OCI-LY1 (cell line): ENCODE results near the gene PTCH1.

Experiments
- H2AFZ ChIP-seq: fragments of 200-600 bp; sonication (generic), shearing (Covaris generic); 2 replicates; pipeline ENCODE4 v1.6.0; 2014; ENCODE audit warnings: antibody characterized with exemption, mild to moderate bottlenecking, low read length
- H3F3A ChIP-seq: fragments of 200-600 bp; sonication (generic), shearing (Covaris generic); 2 replicates; pipeline ENCODE4 v1.6.0; 2014; ENCODE audit warnings: mild to moderate bottlenecking, antibody characterized with exemption, low read length, moderate library complexity; ENCODE audit not compliant: insufficient read depth
- H3K27ac ChIP-seq: fragments of 200-600 bp; sonication (generic); 2 replicates; pipeline ENCODE4 v1.5.1; 2014; ENCODE audit warnings: low read length, mixed run types, mild to moderate bottlenecking, low read depth; ENCODE audit not compliant: poor library complexity, severe bottlenecking
- H3K27me3 ChIP-seq: fragments of 200-600 bp; sonication (generic); 2 replicates; pipeline ENCODE4 v1.6.0; 2014; ENCODE audit warnings: antibody characterized with exemption, mild to moderate bottlenecking, low read length, moderate library complexity; ENCODE audit not compliant: insufficient read depth
- H3K36me3 ChIP-seq: fragments of 200-600 bp; sonication (generic); 2 replicates; pipeline ENCODE4 v1.6.1; 2014; ENCODE audit warnings: mild to moderate bottlenecking, antibody characterized with exemption, low read length, moderate library complexity, mixed read lengths; ENCODE audit not compliant: insufficient read depth
- H3K4me1 ChIP-seq: fragments of 200-600 bp; sonication (generic); 2 replicates; pipeline ENCODE4 v1.5.1; 2014; ENCODE audit warnings: mild to moderate bottlenecking, low read length, moderate library complexity; ENCODE audit not compliant: insufficient read depth, severe bottlenecking
- H3K4me2 ChIP-seq: fragments of 200-600 bp; sonication (generic), shearing (Covaris generic); 2 replicates; pipeline ENCODE4 v1.6.1; 2014; ENCODE audit warnings: low read length
- H3K4me3 ChIP-seq: fragments of 200-600 bp; sonication (generic); 2 replicates; pipeline ENCODE4 v1.5.1; 2014; ENCODE audit warnings: low read length, low read depth, mild to moderate bottlenecking, mixed read lengths; ENCODE audit not compliant: poor library complexity, severe bottlenecking
- H3K79me2 ChIP-seq: fragments of 200-600 bp; shearing (Covaris generic); 2 replicates; pipeline ENCODE4 v1.6.1; 2016; ENCODE audit warnings: mixed run types, low read length, mixed read lengths; ENCODE audit not compliant: insufficient read depth
- H3K9ac ChIP-seq: fragments of 200-600 bp; sonication (generic), shearing (Covaris generic); 2 replicates; pipeline ENCODE4 v1.6.1; 2014; ENCODE audit warnings: mild to moderate bottlenecking, low read length, mixed read lengths
- H3K9me2 ChIP-seq: fragments of 200-600 bp; sonication (generic), shearing (Covaris generic); 2 replicates; pipeline ENCODE4 v1.6.1; 2014; ENCODE audit warnings: low read depth, mild to moderate bottlenecking, low read length, mixed read lengths
- H3K9me3 ChIP-seq: fragments of 200-600 bp; shearing (Covaris generic); 2 replicates; pipeline ENCODE4 v1.6.1; 2014; ENCODE audit warnings: low read length, mixed read lengths
- H4K20me1 ChIP-seq: fragments of 200-600 bp; sonication (generic), shearing (Covaris generic); 2 replicates; pipeline ENCODE4 v1.6.0; 2016; ENCODE audit warnings: mild to moderate bottlenecking, low read length; ENCODE audit not compliant: insufficient read depth
- EZH2 ChIP-seq: fragments of 200-600 bp; sonication (generic), shearing (Covaris generic); IDR thresholded peaks from 2 replicates; pipeline ENCODE4 v1.8.0; 2017; ENCODE audit warnings: borderline replicate concordance, mixed run types, mild to moderate bottlenecking, antibody characterized with exemption, low read length, moderate library complexity, mixed read lengths
- TF ChIP-seq, protein P1 (sequence below): fragments of 200-600 bp; sonication (generic), shearing (Covaris generic); IDR thresholded peaks from 2 replicates; pipeline ENCODE4 v1.5.1; 2017; ENCODE audit warnings: mild to moderate bottlenecking, antibody characterized with exemption, low read length, moderate library complexity, mixed read lengths

Gene PTCH1

DNA sequence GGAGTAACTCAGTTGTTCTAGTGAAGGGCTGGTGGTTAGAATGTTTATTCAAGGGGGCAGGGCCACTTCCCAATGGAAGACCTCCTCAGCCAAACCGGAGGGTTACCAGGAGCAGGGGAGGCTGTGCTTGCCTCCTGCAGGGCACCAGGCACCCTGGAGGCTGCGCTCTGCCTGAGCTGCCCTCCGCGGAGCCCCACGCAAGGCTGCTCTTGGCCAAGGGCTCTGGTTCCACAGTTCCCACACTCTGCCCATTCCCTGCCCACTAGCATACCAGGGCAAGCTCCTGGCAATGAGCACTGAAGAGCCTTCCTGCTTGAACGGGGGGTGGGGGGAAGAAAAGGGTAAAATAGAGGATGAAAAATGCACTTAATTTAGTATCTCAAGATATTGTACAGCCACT, 35.5 kb upstream of the PTCH1 start:
- Histone ChIP-seq H3K36me3 (no peaks in the 10 kb centered on the region), H3K27ac (no peak overlapping the region), H3K4me2 (no peak overlapping the region), H3K9me3 (no peaks in the 10 kb centered on the region), H3K27me3 (peaks cover 3% of the 10 kb centered on the region), H3F3A (no peaks in the 10 kb centered on the region), H3K4me3 (no peak overlapping the region), H3K79me2 (no peaks in the 10 kb centered on the region), H3K9ac (no peak overlapping the region), H2AFZ (no peak overlapping the region), H3K4me1 (no peaks in the 10 kb centered on the region), H4K20me1 (no peaks in the 10 kb centered on the region), H3K9me2 (no peaks in the 10 kb centered on the region)
- TF ChIP-seq, protein P1, sequence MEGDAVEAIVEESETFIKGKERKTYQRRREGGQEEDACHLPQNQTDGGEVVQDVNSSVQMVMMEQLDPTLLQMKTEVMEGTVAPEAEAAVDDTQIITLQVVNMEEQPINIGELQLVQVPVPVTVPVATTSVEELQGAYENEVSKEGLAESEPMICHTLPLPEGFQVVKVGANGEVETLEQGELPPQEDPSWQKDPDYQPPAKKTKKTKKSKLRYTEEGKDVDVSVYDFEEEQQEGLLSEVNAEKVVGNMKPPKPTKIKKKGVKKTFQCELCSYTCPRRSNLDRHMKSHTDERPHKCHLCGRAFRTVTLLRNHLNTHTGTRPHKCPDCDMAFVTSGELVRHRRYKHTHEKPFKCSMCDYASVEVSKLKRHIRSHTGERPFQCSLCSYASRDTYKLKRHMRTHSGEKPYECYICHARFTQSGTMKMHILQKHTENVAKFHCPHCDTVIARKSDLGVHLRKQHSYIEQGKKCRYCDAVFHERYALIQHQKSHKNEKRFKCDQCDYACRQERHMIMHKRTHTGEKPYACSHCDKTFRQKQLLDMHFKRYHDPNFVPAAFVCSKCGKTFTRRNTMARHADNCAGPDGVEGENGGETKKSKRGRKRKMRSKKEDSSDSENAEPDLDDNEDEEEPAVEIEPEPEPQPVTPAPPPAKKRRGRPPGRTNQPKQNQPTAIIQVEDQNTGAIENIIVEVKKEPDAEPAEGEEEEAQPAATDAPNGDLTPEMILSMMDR, result no peak
- no peak for TF ChIP-seq EZH2

- Histone ChIP-seq H3K36me3 (no peaks in the 10 kb centered on the region), H3K9me2 (no peaks in the 10 kb centered on the region), H2AFZ (no peak overlapping the region), H4K20me1 (no peaks in the 10 kb centered on the region), H3K9me3 (no peaks in the 10 kb centered on the region), H3F3A (no peaks in the 10 kb centered on the region), H3K27ac (no peak overlapping the region), H3K79me2 (no peaks in the 10 kb centered on the region), H3K9ac (no peak overlapping the region), H3K4me3 (no peak overlapping the region), H3K4me2 (no peak overlapping the region), H3K4me1 (no peaks in the 10 kb centered on the region), H3K27me3 (peaks cover 9% of the 10 kb centered on the region)
- TF ChIP-seq, protein P1, result no peak
- TF ChIP-seq EZH2, result no peak
These were observed 34.6 kb upstream of the PTCH1 start for GRCh38 chr9:95551406-95551805.

GRCh38 chr9:95545831-95546567, 29.2 kb upstream of the PTCH1 start:
- no peaks in the 10 kb centered on the region for H3K4me1 ChIP-seq
- TF ChIP-seq, protein P1, result no peak
- TF ChIP-seq EZH2, result no peak
- H4K20me1 ChIP-seq, result no peaks in the 10 kb centered on the region
- peaks cover 13% of the 10 kb centered on the region; the same call in 1 of the 2 replicates for H3K27me3 ChIP-seq
- H3K9me2 ChIP-seq, result no peaks in the 10 kb centered on the region
- H3K4me3 ChIP-seq, result no peak overlapping the region
- no peaks in the 10 kb centered on the region for H3F3A ChIP-seq
- no peaks in the 10 kb centered on the region for H3K36me3 ChIP-seq
- no peaks in the 10 kb centered on the region for H3K9me3 ChIP-seq
- H3K4me2 ChIP-seq, result no peak overlapping the region
- H3K9ac ChIP-seq, result no peak overlapping the region
- no peak overlapping the region for H3K27ac ChIP-seq
- no peak overlapping the region for H2AFZ ChIP-seq
- H3K79me2 ChIP-seq, result no peaks in the 10 kb centered on the region
